OCI-LY1 (cell line): ENCODE results near the gene RWDD3.

ENCODE experiments used
- H2AFZ ChIP-seq: fragments of 200-600 bp; sonication (generic), shearing (Covaris generic); 2 replicates; pipeline ENCODE4 v1.6.0; 2014; ENCODE audit warnings: antibody characterized with exemption, mild to moderate bottlenecking, low read length
- H3F3A ChIP-seq: fragments of 200-600 bp; sonication (generic), shearing (Covaris generic); 2 replicates; pipeline ENCODE4 v1.6.0; 2014; ENCODE audit warnings: mild to moderate bottlenecking, antibody characterized with exemption, low read length, moderate library complexity; ENCODE audit not compliant: insufficient read depth
- H3K27ac ChIP-seq: fragments of 200-600 bp; sonication (generic); 2 replicates; pipeline ENCODE4 v1.5.1; 2014; ENCODE audit warnings: low read length, mixed run types, mild to moderate bottlenecking, low read depth; ENCODE audit not compliant: poor library complexity, severe bottlenecking
- H3K27me3 ChIP-seq: fragments of 200-600 bp; sonication (generic); 2 replicates; pipeline ENCODE4 v1.6.0; 2014; ENCODE audit warnings: antibody characterized with exemption, mild to moderate bottlenecking, low read length, moderate library complexity; ENCODE audit not compliant: insufficient read depth
- H3K36me3 ChIP-seq: fragments of 200-600 bp; sonication (generic); 2 replicates; pipeline ENCODE4 v1.6.1; 2014; ENCODE audit warnings: mild to moderate bottlenecking, antibody characterized with exemption, low read length, moderate library complexity, mixed read lengths; ENCODE audit not compliant: insufficient read depth
- H3K4me1 ChIP-seq: fragments of 200-600 bp; sonication (generic); 2 replicates; pipeline ENCODE4 v1.5.1; 2014; ENCODE audit warnings: mild to moderate bottlenecking, low read length, moderate library complexity; ENCODE audit not compliant: insufficient read depth, severe bottlenecking
- H3K4me2 ChIP-seq: fragments of 200-600 bp; sonication (generic), shearing (Covaris generic); 2 replicates; pipeline ENCODE4 v1.6.1; 2014; ENCODE audit warnings: low read length
- H3K4me3 ChIP-seq: fragments of 200-600 bp; sonication (generic); 2 replicates; pipeline ENCODE4 v1.5.1; 2014; ENCODE audit warnings: low read length, low read depth, mild to moderate bottlenecking, mixed read lengths; ENCODE audit not compliant: poor library complexity, severe bottlenecking
- H3K79me2 ChIP-seq: fragments of 200-600 bp; shearing (Covaris generic); 2 replicates; pipeline ENCODE4 v1.6.1; 2016; ENCODE audit warnings: mixed run types, low read length, mixed read lengths; ENCODE audit not compliant: insufficient read depth
- H3K9ac ChIP-seq: fragments of 200-600 bp; sonication (generic), shearing (Covaris generic); 2 replicates; pipeline ENCODE4 v1.6.1; 2014; ENCODE audit warnings: mild to moderate bottlenecking, low read length, mixed read lengths
- H3K9me2 ChIP-seq: fragments of 200-600 bp; sonication (generic), shearing (Covaris generic); 2 replicates; pipeline ENCODE4 v1.6.1; 2014; ENCODE audit warnings: low read depth, mild to moderate bottlenecking, low read length, mixed read lengths
- H3K9me3 ChIP-seq: fragments of 200-600 bp; shearing (Covaris generic); 2 replicates; pipeline ENCODE4 v1.6.1; 2014; ENCODE audit warnings: low read length, mixed read lengths
- H4K20me1 ChIP-seq: fragments of 200-600 bp; sonication (generic), shearing (Covaris generic); 2 replicates; pipeline ENCODE4 v1.6.0; 2016; ENCODE audit warnings: mild to moderate bottlenecking, low read length; ENCODE audit not compliant: insufficient read depth
- EZH2 ChIP-seq: fragments of 200-600 bp; sonication (generic), shearing (Covaris generic); IDR thresholded peaks from 2 replicates; pipeline ENCODE4 v1.8.0; 2017; ENCODE audit warnings: borderline replicate concordance, mixed run types, mild to moderate bottlenecking, antibody characterized with exemption, low read length, moderate library complexity, mixed read lengths
- TF ChIP-seq, protein P1 (sequence below): fragments of 200-600 bp; sonication (generic), shearing (Covaris generic); IDR thresholded peaks from 2 replicates; pipeline ENCODE4 v1.5.1; 2017; ENCODE audit warnings: mild to moderate bottlenecking, antibody characterized with exemption, low read length, moderate library complexity, mixed read lengths

The RWDD3 gene

GRCh38 chr1:95201905-95202304 lies 32.1 kb upstream of the RWDD3 start:
- H4K20me1 ChIP-seq = no peaks in the 10 kb centered on the region
- no peaks in the 10 kb centered on the region for H3F3A ChIP-seq
- H3K4me2 ChIP-seq = no peak overlapping the region
- H3K4me3 ChIP-seq = no peak overlapping the region
- no peak overlapping the region for H3K27ac ChIP-seq
- H2AFZ ChIP-seq = no peak overlapping the region
- no peaks in the 10 kb centered on the region for H3K9me3 ChIP-seq
- no peaks in the 10 kb centered on the region for H3K9me2 ChIP-seq
- H3K9ac ChIP-seq = no peak overlapping the region
- H3K79me2 ChIP-seq = no peaks in the 10 kb centered on the region
- H3K4me1 ChIP-seq = no peaks in the 10 kb centered on the region
- no peaks in the 10 kb centered on the region for H3K36me3 ChIP-seq
- H3K27me3 ChIP-seq = no peaks in the 10 kb centered on the region
- no peak for TF ChIP-seq EZH2
- TF ChIP-seq, protein P1, sequence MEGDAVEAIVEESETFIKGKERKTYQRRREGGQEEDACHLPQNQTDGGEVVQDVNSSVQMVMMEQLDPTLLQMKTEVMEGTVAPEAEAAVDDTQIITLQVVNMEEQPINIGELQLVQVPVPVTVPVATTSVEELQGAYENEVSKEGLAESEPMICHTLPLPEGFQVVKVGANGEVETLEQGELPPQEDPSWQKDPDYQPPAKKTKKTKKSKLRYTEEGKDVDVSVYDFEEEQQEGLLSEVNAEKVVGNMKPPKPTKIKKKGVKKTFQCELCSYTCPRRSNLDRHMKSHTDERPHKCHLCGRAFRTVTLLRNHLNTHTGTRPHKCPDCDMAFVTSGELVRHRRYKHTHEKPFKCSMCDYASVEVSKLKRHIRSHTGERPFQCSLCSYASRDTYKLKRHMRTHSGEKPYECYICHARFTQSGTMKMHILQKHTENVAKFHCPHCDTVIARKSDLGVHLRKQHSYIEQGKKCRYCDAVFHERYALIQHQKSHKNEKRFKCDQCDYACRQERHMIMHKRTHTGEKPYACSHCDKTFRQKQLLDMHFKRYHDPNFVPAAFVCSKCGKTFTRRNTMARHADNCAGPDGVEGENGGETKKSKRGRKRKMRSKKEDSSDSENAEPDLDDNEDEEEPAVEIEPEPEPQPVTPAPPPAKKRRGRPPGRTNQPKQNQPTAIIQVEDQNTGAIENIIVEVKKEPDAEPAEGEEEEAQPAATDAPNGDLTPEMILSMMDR = no peak

DNA sequence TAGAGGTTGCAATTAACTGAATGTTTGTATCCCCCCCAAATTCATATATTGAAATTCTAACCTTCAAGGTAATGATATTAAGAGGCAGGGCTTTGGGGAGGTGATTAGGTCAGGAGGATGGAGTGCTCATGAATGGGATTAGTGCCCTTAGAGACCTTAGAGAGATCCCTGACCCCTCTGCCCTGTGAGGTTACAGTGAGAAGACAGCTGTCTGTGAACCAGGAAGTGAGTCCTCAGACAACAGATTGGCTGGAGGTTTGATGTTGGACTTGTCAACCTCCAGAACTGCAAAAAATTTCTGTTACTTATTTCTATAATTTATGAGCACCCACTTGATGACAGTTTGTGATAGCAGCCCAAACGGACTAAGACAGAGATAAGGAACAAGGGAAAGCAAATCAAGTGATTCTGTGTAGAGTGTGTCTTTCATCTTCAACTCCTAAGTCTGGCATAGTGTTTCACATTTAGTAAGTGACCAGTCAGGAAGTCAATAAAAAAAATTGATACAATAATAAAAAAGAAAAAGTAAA lies 30.0 kb upstream of the RWDD3 start:
- no peaks in the 10 kb centered on the region for H3K79me2 ChIP-seq
- H3K9me3 ChIP-seq = no peaks in the 10 kb centered on the region
- H3K27me3 ChIP-seq = no peaks in the 10 kb centered on the region
- no peak overlapping the region for H2AFZ ChIP-seq
- H3K36me3 ChIP-seq = no peaks in the 10 kb centered on the region
- H3F3A ChIP-seq = no peaks in the 10 kb centered on the region
- TF ChIP-seq, protein P1 = no peak
- TF ChIP-seq EZH2 = no peak
- no peak overlapping the region for H3K27ac ChIP-seq
- no peak overlapping the region for H3K4me3 ChIP-seq
- no peaks in the 10 kb centered on the region for H4K20me1 ChIP-seq
- no peaks in the 10 kb centered on the region for H3K9me2 ChIP-seq
- H3K4me1 ChIP-seq = no peaks in the 10 kb centered on the region
- no peak overlapping the region for H3K9ac ChIP-seq
- H3K4me2 ChIP-seq = no peak overlapping the region

- Histone ChIP-seq H3K4me2 (no peak overlapping the region), H3K36me3 (no peaks in the 10 kb centered on the region), H3K9me3 (no peaks in the 10 kb centered on the region), H3K4me3 (no peak overlapping the region), H4K20me1 (no peaks in the 10 kb centered on the region), H3K79me2 (no peaks in the 10 kb centered on the region), H3F3A (no peaks in the 10 kb centered on the region), H3K4me1 (no peaks in the 10 kb centered on the region), H3K27me3 (no peaks in the 10 kb centered on the region), H3K27ac (no peak overlapping the region), H3K9me2 (no peaks in the 10 kb centered on the region), H3K9ac (no peak overlapping the region), H2AFZ (no peak overlapping the region)
- no peak for TF ChIP-seq EZH2
- TF ChIP-seq, protein P1 = no peak
These were observed 27.5 kb upstream of the RWDD3 start for GRCh38 chr1:95206514-95206913.
